ENCODE data around the gene PCP4. TPM values are rescaled to one million over a fixed set of nuclear protein-coding genes. Genes with fewer than 3 reads are reported as not detected.
"Not testable (repeated sequence)": the region's sequence is repeated elsewhere in the genome, so short reads cannot be mapped to it uniquely, and the experiment has no call there.

Gene PCP4
- total and polyA plus RNA-seq, 10 donors, result 0.98 to 5.4 (median 1.7) TPM; not detected in 5

- WGBS, 5 donors, result 76 to 90% (median 84%) methylated on average over 3 of the region's 3 CpGs
- intact Hi-C loops (cut with DNase I; ENCODE audit: low total_unique reads), result no loop called here
- no peak for TF ChIP-seq POLR2A (IDR thresholded peaks at IDR 0.05)
- TF ChIP-seq POLR2AphosphoS5 (IDR thresholded peaks at IDR 0.05), result no peak
- TF ChIP-seq CTCF (IDR thresholded peaks at IDR 0.05 in 8 of 11, conservative IDR thresholded peaks at IDR 0.05 in 3 of 11), result no peak
Observed at GRCh38 chr21:39882839-39883195, 15.6 kb downstream of the PCP4 start.

GRCh38 chr21:39885119-39885848 is 18.0 kb downstream of the PCP4 start:
- Histone ChIP-seq H3K27me3 (replicated peaks in 1 of 7) (peaks cover 0 to 7% (median 0%) of the 10 kb centered on the region in 7 donors), H3K4me3 (no peak overlapping the region), H3K27ac (no peak overlapping the region), H3K9me3 (no peaks in the 10 kb centered on the region), H3K36me3 (no peaks in the 10 kb centered on the region), H3K4me1 (no peaks in the 10 kb centered on the region)
- WGBS, 5 donors, result 74 to 79% (median 75%) methylated on average over 8 to 17 of the region's 17 CpGs
- no peak for DNase-seq
- intact Hi-C loops (cut with DNase I; ENCODE audit: low total_unique reads), result no loop called here
- TF ChIP-seq POLR2A (IDR thresholded peaks at IDR 0.05), result no peak
- TF ChIP-seq CTCF (IDR thresholded peaks at IDR 0.05 in 8 of 11, conservative IDR thresholded peaks at IDR 0.05 in 3 of 11), result no peak
- no peak for TF ChIP-seq POLR2AphosphoS5 (IDR thresholded peaks at IDR 0.05)

More at GRCh38 chr21:39882839-39883195, 15.6 kb downstream of the PCP4 start:
- H3K4me1 ChIP-seq, result no peaks in the 10 kb centered on the region
- no peak overlapping the region for H3K27ac ChIP-seq
- no peaks in the 10 kb centered on the region for H3K9me3 ChIP-seq
- H3K27me3 ChIP-seq (replicated peaks in 1 of 7), result peaks cover 0 to 7% (median 0%) of the 10 kb centered on the region in 7 donors
- no peak overlapping the region for H3K4me3 ChIP-seq
- DNase-seq, result no peak
- no peaks in the 10 kb centered on the region for H3K36me3 ChIP-seq

GRCh38 chr21:39888848-39889247 is 21.6 kb downstream of the PCP4 start:
- no peak for DNase-seq
- H3K9me3 ChIP-seq, result no peaks in the 10 kb centered on the region
- no peak for TF ChIP-seq POLR2A (IDR thresholded peaks at IDR 0.05)
- TF ChIP-seq CTCF (IDR thresholded peaks at IDR 0.05 in 8 of 11, conservative IDR thresholded peaks at IDR 0.05 in 3 of 11), result no peak
- no peak for TF ChIP-seq POLR2AphosphoS5 (IDR thresholded peaks at IDR 0.05)
- H3K27ac ChIP-seq, result no peak overlapping the region
- no peaks in the 10 kb centered on the region for H3K36me3 ChIP-seq
- no peaks in the 10 kb centered on the region for H3K4me1 ChIP-seq
- H3K27me3 ChIP-seq (replicated peaks in 1 of 7), result peaks cover 0 to 7% (median 0%) of the 10 kb centered on the region in 7 donors
- H3K4me3 ChIP-seq, result no peak overlapping the region
- intact Hi-C loops (cut with DNase I; ENCODE audit: low total_unique reads), result no loop called here
- 69 to 88% (median 78%) methylated on average over 9 of the region's 9 CpGs for WGBS, 5 donors

- Histone ChIP-seq H3K27me3 (replicated peaks in 1 of 7) (peaks cover 0 to 4% (median 0%) of the 10 kb centered on the region in 7 donors), H3K4me1 (no peaks in the 10 kb centered on the region), H3K4me3 (no peak overlapping the region), H3K27ac (no peak overlapping the region), H3K9me3 (no peaks in the 10 kb centered on the region), H3K36me3 (no peaks in the 10 kb centered on the region)
- DNase-seq, result no peak
- WGBS, 5 donors, result 82 to 99% (median 86%) methylated on average over 5 of the region's 5 CpGs
- TF ChIP-seq CTCF (IDR thresholded peaks at IDR 0.05 in 8 of 11, conservative IDR thresholded peaks at IDR 0.05 in 3 of 11) (no peak), POLR2AphosphoS5 (IDR thresholded peaks at IDR 0.05) (no peak), POLR2A (IDR thresholded peaks at IDR 0.05) (no peak)
- intact Hi-C loops (cut with DNase I; ENCODE audit: low total_unique reads), result no loop called here
Observed at GRCh38 chr21:39891111-39891510, 23.9 kb downstream of the PCP4 start.

- H3K27ac ChIP-seq; H3K27me3 ChIP-seq (replicated peaks in 1 of 7); H3K36me3 ChIP-seq; H3K4me1 ChIP-seq; H3K9me3 ChIP-seq; intact Hi-C loops (cut with DNase I; ENCODE audit: low total_unique reads); H3K4me3 ChIP-seq; DNase-seq: not testable (repeated sequence)
- 72 to 87% (median 82%) methylated on average over 11 to 12 of the region's 12 CpGs for WGBS, 5 donors
Observed at GRCh38 chr21:39891863-39892262, 24.6 kb downstream of the PCP4 start.

All from spleen (tissue), 11 donors.